ENCODE results near the gene MEOX1. TPM values are rescaled to one million over a fixed set of nuclear protein-coding genes. Genes with fewer than 3 reads are reported as not detected.

The MEOX1 gene
- total RNA-seq, 2 experiments from 2014 or later, result 0.41 to 0.50 TPM

- Mint-ChIP-seq H3K27ac (no peak overlapping the region), H3K27me3 (peaks cover 8% of the 10 kb centered on the region), H3K4me3 (no peak overlapping the region), H3K4me1 (ENCODE audit: low read depth) (no peaks in the 10 kb centered on the region), H3K9me3 (no peaks in the 10 kb centered on the region), H3K36me3 (ENCODE audit: low read depth) (no peaks in the 10 kb centered on the region)
- Histone ChIP-seq H3K27me3 (ENCODE audit: control insufficient read depth in 1 of 2, insufficient read depth in 2 of 2, low read length in 2 of 2) (no peaks in the 10 kb centered on the region), H3K36me3 (ENCODE audit: insufficient read depth, low read length) (no peaks in the 10 kb centered on the region), H3K4me3 (ENCODE audit: low read length) (no peak overlapping the region), H3K9me3 (ENCODE audit: control insufficient read depth in 1 of 2, insufficient read depth in 1 of 2, low read length in 2 of 2) (no peaks in the 10 kb centered on the region), H3K4me1 (ENCODE audit: insufficient read depth, low read length) (no peaks in the 10 kb centered on the region), H3K27ac (ENCODE audit: low read depth in 1 of 2, low read length in 2 of 2) (no peak overlapping the region)
- intact Hi-C loops (cut with DNase I, micrococcal nuclease), result no loop called here
- TF ChIP-seq CTCF (IDR thresholded peaks at IDR 0.05), result no peak
- ATAC-seq (ENCODE audit: poor library complexity), result no peak
- CTCF ChIA-PET, result no interaction called here
- no peak for DNase-seq
- POLR2A ChIA-PET, result no interaction called here
Measured at GRCh38 chr17:43599835-43600234, 61.9 kb downstream of the MEOX1 start.

- ATAC-seq (ENCODE audit: poor library complexity), result no peak
- Mint-ChIP-seq H3K4me3 (no peak overlapping the region), H3K9me3 (no peaks in the 10 kb centered on the region), H3K27ac (no peak overlapping the region), H3K27me3 (peaks cover 8% of the 10 kb centered on the region), H3K36me3 (ENCODE audit: low read depth) (no peaks in the 10 kb centered on the region), H3K4me1 (ENCODE audit: low read depth) (no peaks in the 10 kb centered on the region)
- Histone ChIP-seq H3K4me1 (ENCODE audit: insufficient read depth, low read length) (no peaks in the 10 kb centered on the region), H3K27me3 (ENCODE audit: control insufficient read depth in 1 of 2, insufficient read depth in 2 of 2, low read length in 2 of 2) (no peaks in the 10 kb centered on the region), H3K27ac (ENCODE audit: low read depth in 1 of 2, low read length in 2 of 2) (no peak overlapping the region), H3K36me3 (ENCODE audit: insufficient read depth, low read length) (no peaks in the 10 kb centered on the region), H3K4me3 (ENCODE audit: low read length) (no peak overlapping the region), H3K9me3 (ENCODE audit: control insufficient read depth in 1 of 2, insufficient read depth in 1 of 2, low read length in 2 of 2) (no peaks in the 10 kb centered on the region)
- CTCF ChIA-PET, result no interaction called here
- no peak for DNase-seq
- POLR2A ChIA-PET, result no interaction called here
- TF ChIP-seq CTCF (IDR thresholded peaks at IDR 0.05), result no peak
- intact Hi-C loops (cut with DNase I, micrococcal nuclease), result no loop called here
Measured at GRCh38 chr17:43599046-43599395, 62.7 kb downstream of the MEOX1 start.

- Histone ChIP-seq H3K36me3 (ENCODE audit: insufficient read depth, low read length) (no peaks in the 10 kb centered on the region), H3K27me3 (ENCODE audit: control insufficient read depth in 1 of 2, insufficient read depth in 2 of 2, low read length in 2 of 2) (no peaks in the 10 kb centered on the region), H3K4me1 (ENCODE audit: insufficient read depth, low read length) (no peaks in the 10 kb centered on the region), H3K9me3 (ENCODE audit: control insufficient read depth in 1 of 2, insufficient read depth in 1 of 2, low read length in 2 of 2) (no peaks in the 10 kb centered on the region), H3K27ac (ENCODE audit: low read depth in 1 of 2, low read length in 2 of 2) (no peak overlapping the region), H3K4me3 (ENCODE audit: low read length) (no peak overlapping the region)
- Mint-ChIP-seq H3K27me3 (peaks cover 8% of the 10 kb centered on the region), H3K4me3 (no peak overlapping the region), H3K9me3 (no peaks in the 10 kb centered on the region), H3K27ac (no peak overlapping the region), H3K36me3 (ENCODE audit: low read depth) (no peaks in the 10 kb centered on the region), H3K4me1 (ENCODE audit: low read depth) (no peaks in the 10 kb centered on the region)
- intact Hi-C loops (cut with DNase I, micrococcal nuclease), result no loop called here
- ChIA-PET CTCF (no interaction called here), POLR2A (no interaction called here)
- ATAC-seq (ENCODE audit: poor library complexity) (no peak), DNase-seq (no peak)
- TF ChIP-seq CTCF (IDR thresholded peaks at IDR 0.05), result no peak
Measured at GRCh38 chr17:43598357-43599045, 63.2 kb downstream of the MEOX1 start.
